AG20443 (cell line): ENCODE data around the gene GP5.

Source experiments
- DNase-seq: peaks from one replicate; pipeline ENCODE4 v3.0.0; 2012; ENCODE audit warnings: low spot score, mixed read lengths

The GP5 gene

DNA sequence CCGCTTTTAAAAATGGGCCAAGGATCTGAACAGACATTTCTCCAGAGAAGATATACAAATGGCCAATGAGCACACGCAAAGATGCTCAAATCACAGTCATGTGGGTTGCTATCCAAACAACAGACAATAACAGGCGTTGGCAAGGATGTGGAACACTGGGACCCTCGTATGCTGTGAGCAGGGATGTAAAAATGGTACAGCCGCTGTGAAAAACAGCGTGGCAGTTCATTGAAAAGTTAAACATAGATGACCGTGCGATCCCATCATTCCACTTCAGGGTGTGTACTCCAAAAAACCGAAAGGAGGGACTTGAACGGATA lies 22.9 kb downstream of the GP5 start:
- no peak for DNase-seq

DNA sequence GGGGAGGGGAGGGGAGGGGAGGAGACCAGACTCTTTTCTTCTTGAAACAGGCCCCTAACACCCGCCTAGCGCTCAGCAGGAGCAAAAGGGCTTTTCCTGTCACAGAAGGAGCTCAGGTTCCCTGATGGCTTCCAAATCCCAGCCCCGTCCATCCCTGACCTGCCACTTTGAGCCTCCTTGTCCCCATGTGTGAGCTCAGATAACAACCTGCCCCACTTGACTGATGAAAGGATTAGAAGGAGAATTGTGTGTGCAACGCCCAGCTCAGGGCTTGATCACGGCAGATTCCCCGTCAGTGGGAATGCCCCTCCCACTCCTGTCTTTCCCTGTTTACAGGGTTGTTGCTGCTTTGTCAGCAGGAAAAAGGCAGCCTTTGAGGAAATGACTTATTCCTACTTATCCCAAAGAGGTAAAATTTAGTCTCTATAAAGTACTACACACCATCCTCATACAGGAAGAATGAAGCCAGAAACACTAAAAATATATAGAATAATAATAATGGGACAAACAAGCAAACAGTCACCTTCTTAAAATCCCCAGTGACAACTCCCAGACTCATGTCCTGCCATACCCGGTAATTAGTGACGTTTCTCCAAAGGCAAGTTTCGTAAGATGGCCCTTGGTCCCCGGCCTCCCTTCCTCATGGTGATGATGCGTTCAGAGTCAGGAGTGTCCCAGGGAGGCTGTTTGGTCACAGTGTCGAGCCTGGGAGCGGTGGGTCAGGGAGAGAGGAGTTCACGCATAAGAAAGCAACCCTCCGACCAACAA lies 23.4 kb downstream of the GP5 start:
- no peak for DNase-seq

DNA sequence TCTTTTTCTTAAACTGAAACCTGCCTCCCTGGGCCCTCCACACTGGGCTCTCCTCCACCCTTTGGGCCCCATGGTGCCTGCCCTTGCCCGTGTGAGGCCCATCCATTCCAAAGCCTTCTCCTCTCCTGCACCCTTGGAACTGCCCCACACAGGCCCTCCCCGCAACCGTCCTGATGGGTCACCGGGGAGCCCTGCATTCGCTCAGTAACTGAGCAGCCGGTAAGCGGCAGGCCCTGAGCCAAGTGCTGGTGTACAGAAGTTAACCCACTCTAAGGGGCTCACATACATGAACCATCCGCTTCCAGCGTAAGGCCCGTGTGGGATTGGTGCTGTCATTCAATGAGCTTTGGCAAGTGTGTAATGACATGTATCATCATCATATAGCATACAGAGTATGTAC lies 24.1 kb downstream of the GP5 start:
- DNase-seq, result no peak

DNA sequence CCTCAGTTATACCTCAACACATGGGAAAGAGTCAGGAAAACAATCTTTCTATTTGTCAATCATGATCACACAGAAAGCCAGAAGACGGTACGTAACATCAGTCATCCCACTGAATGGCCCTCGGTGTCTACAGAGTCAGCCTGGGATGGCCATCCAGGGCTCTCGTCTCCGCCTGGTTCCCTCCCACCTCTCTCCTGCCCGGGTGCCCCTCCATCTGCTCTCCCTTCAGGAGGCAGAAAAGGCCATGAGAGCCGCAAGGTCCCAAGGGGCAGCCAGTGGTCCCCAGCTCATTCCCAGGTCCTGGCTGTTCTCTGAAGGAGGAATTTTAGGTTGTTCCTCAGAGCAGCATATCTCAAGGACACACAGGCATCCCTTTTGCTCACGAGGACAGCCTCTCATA lies 25.2 kb downstream of the GP5 start:
- DNase-seq, result no peak

DNA sequence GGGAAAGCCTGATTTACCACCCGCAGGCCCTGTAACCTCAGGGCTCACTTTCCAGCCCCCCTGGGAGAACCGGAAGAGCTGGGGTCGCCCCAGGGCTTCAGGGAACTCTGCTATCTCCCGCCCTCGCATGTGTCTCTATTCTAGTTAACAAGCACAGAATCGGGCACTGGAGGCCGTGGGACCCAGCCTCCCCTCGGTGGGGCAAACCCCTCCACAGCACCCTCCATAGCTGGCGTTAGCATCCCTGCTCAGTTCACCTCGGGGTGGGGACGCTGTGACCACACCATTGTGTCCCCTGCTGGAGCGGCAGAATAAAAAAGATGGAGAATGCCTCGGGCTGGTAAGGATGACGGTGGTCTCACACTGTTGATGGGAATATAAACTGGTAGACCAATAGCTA lies 26.0 kb downstream of the GP5 start:
- DNase-seq, result no peak

DNA sequence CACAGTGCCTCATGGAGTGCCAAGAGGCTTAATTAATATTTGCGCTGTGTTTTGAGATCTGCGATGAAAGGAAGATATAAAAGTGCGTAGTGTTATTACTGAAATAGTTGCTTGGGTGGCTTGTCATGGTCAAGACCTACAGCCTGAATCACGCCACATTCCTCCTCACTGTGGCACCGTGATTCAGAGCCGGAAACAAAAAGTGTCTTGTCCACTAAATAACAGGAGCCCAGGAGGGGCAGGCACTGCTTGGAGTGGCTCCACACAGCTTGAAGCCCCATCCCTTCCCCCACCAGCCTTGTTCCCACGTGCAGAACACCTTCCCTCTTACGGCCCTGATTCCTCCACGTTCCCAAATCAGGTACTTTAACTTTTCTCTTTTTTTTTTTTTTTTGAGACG lies 28.3 kb downstream of the GP5 start:
- no peak for DNase-seq

DNA sequence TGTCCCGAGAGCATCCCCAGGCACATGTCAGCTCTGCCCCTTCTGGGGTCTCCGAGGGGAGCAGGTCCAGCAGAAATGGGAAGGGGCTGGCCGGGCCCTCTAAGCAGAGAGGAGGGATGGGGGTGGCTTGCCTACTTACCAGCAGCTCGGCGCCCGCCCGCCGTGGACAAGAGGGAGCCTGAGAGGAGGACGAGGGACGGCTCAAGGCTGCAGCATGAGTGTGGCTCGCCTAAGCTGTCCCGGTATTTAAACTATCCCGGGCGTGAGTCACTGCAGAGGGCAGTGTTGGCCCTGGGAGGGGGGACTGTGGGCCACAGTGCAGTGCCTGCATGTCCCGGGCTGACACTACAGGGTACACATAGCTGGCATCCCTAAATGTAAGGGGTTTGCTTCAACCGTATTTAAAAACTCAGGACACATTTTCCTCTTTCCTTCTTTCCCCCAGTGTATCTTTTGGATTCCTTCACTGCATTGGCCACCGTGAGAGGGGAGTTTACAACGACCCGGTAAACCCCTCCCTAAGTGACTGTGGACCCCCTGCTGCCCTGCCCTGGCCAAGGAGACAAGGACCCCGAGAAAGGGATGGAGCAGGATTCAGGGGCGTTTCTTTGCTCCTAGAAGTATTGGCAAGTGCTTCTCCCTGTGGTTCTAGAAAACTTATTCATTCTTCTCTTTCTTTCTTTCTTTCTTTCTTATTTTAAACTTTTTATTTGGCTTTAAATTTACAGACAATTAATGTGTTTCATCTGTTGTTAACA lies 29.4 kb downstream of the GP5 start, which contains the start of gene LRRC15:
Gene LRRC15 (minus strand): TSS at position 222 of the 758 bp plus-strand sequence. CDS start 8,700 bp downstream, outside the sequence.
- DNase-seq, result peak; percentile 90

DNA sequence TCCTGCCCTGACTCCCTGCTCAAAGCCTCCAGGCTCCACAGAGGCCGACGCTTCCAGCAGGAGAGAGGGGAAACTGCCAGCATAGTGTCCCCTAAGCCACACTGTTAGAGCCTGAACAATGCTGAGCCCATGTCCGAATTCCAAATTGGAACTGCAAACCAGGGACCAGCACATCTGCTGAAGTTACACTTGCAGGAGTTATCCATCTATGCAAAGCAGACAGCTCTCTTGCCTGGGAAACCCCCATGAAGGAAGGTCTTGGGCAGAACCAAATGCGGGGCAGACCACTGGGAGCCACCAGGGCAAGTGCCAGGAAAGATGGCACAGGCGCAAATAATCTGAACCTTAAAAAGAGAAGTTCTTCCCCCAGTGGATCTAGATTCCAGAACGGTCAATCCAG lies 30.1 kb downstream of the GP5 start:
- no peak for DNase-seq

DNA sequence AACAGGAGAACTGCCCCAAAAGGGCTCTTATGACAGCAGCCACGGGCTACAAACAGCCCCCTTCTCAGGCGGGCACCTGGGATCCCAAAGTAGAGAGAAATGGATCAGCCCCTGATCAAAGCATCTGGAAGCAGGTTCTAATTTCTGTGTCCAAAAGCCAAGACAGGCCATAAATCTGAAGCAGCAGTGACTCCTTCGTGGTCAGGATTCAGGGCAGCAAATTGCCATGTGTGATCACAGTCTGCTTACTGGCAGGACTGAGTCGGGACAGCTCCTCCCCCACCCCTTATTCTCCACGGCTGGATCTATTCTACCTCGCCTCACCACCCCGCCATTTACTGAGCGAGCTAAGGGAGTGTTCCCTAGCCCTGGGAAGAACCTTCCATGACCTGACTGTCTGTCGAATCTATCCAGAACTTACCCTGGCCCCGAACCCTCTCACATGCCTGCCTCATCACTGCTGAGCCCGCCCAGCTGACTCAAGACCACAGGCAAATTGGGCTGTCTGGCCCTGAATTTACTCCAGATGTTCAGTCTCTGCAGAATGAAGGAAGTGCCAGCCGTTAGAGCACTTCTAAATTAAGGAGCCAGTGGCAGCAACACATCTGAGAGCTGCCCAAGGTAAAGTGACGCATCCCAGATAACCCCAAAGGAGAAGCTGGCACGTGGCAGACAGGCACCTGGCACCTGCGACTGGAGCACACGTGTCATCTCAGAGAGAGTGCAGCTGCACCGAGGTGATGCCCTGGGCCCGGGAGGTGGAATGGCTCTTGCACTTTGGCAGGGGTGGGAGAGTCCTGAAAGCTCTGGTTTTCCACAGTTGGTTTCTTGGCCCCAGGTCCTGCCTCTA lies 30.8 kb downstream of the GP5 start:
- DNase-seq, result peak; percentile 86

DNA sequence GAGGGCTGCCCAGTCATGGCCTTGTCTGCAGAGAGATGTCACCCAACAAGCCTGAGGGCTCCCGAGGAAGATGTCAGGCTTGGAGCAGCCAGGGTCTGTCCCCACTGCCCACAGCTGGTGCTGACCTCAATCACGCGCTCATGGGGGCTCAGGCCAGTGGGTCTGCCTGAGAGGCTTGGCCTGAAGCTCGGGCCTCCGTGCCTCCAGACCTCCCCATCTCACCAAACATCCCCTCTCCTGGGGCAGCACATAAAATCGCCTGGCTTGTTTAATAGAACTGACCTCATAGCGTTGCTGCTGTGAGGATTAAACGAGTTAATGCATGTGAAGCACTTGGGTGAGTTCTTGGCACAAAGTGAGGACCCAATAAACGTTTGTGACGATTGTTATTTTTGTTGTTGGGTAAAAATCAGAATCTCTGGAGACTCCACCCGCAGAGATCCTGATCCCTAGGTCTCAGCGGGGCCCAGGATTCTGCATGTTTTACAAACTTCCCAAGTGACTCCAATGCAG lies 33.0 kb downstream of the GP5 start:
- DNase-seq, result no peak

DNA sequence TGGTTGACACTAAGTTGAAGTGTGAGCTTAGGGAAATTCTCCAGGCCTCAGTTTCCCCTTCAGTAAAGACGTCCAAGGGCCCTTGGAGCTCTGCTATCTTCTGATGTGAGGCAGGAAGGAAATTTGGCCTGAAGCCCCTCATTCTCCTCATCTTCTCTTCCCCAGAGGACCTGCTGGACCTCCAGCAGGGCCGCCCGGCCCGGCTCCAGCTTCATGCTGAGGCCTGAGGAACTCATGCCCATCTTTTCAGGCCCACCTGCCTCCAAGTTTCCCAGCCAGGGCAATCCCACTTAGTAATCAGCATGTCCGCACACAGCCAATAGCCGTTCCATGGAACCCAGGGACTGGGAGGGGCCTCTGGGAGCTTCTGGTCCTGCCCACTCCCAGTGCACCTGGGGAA lies 33.5 kb downstream of the GP5 start:
- DNase-seq, result no peak

DNA sequence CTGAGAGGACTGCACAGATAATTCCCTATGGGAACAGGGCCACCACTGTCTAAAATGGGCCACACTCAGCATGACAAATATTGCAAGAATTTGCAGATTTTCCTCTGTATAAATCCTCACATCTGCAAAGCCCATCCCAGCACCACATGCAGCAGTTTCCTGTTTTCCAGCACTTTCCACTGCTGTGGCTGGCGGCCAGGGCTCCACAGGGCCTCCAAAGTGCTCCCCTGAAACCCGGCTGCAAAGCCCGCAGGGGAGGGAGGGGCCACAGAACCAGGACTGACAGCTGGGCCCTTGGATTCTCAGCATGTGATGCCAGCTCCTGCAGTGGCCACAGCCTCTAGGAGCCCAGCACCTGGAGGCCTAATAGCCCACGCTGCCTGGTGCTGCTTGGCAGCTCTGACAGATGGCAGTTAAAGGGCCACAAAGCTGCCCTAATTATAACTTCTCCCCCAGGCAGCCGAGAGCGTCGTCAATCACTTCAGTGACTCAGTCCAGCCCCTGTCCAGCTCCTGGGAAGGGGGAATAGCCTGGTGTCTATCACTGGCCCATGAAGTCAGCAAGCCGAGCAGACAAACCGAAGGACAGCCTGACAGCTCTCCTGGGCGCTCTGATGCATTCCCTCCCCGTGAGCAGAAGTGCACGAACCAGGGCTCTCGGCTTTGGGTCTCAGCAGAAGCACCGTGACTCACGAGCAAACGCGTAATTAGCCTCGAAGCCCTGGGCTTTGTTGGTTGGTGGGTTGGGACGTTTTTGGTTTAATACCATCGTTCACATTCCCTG lies 34.2 kb downstream of the GP5 start:
- peak; percentile 77 for DNase-seq

DNA sequence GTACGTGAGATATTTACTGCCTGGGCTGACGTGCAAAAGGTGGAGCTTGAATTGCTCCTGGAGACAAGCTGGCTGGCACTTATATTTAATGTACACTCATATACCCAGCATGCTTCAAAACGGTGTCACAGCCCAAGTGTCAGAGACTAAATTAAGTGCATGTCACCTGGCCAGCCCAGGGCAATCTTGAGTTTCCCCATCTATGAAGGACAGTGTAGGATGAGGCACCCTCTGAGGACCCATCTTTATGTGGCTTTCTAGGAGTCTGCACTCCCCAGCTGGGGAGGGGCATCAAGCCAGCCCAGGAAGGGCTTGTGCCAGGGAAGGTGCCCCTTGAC lies 34.8 kb downstream of the GP5 start:
- DNase-seq, result no peak

DNA sequence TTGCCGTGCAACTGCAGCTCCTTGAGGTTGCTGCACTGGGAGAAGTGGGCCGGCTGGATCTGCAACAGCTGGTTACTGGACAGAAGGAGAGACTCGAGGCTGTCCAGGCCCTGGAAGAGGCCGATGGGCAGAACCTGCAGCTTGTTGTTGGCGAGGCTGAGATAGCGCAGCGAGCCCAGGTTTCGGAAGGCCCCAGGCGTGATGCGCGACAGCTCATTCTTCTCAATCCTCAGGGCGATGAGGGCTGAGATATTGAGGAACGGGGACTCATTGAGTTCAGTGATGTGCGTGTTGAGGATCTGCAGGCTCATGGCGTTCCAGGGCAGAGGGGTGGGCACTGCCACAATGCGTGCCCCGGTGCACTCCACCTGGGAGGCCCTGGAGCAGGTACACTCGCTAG lies 38.5 kb downstream of the GP5 start:
- no peak for DNase-seq

DNA sequence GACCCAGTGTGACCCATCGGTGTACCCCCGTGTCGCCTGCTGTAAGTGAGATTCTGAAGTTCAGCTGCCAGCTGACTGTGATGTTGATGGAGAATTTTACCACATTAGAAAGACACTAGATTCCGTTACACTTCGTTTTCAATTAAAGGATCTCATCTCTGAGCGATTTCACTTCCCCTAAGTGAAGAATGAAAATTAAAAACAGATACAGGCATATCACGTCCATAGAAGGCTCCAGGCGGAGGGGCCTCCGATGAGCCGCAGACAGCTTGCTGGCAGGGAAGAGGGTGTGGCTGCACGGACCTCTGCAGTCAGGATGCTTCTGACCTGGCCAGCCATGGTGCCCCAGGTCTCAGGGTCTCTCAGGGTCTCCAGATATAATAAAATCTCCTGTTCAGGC lies 41.4 kb downstream of the GP5 start:
- no peak for DNase-seq

DNA sequence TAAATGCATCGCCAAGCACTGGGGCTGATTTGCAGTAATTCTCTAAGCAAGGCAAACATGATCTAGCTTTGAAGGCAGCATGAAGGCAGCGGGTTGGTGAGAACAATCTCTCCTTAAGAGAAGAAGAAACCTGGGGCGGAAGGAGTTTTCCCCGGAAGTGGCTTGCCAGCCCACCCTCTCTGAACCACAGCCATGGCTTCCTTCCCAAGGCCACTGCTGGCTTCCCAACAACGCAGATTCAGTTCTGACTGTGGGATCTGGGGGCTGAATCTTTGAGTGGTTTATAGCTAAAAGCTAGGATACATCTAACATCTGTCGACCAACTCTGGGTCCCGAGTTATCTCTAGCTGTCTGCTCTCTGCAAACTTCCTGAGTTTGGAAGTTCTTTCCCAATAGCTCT lies 43.7 kb downstream of the GP5 start:
- no peak for DNase-seq

DNA sequence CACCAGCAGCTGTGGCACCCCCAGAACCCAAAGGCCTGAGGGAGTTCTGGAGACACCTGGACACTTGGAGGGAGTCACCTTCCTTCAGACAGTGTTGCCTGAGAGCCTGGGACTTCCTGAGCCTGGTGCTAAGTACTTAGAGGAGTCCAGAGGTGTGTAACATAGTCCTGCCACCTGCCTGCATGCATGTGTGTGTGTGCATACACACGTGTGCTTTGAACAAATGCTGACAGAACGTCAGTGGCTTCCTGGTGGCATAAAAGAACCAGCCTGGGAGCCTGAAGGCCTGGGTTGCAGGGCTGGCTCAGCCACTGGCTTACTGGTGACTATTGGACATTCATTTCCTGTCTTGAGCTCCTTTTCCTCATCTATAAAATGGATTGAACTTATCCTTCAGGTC lies 44.8 kb downstream of the GP5 start:
- no peak for DNase-seq

DNA sequence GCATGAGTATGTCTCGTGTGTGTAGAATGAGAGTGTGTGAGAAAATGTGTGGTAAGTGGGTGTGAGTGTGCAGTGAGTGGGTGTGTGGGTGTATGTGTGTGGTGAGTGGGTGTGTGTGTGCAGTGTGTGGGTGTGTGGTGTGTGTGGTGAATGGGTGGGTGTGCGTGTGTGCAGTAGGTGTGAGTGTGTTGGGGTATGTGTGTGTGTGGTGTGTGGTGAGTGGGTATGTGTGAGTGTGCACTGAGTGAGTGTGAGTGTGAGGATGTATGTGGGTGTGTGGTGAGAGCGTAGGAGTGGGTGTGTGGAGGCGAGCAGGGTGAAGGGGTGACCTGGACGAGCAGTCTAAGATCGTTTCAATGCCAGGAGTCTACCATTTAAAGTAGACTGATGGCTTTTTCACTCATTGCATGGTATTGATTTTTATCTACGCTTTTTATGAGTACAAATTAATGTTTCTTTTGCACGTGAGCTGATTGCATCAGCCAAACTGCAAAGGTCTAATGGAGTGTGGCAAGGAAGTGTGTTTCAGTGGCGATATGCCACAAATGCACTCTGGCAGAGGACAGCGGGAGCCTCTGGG lies 46.3 kb downstream of the GP5 start:
- no peak for DNase-seq

DNA sequence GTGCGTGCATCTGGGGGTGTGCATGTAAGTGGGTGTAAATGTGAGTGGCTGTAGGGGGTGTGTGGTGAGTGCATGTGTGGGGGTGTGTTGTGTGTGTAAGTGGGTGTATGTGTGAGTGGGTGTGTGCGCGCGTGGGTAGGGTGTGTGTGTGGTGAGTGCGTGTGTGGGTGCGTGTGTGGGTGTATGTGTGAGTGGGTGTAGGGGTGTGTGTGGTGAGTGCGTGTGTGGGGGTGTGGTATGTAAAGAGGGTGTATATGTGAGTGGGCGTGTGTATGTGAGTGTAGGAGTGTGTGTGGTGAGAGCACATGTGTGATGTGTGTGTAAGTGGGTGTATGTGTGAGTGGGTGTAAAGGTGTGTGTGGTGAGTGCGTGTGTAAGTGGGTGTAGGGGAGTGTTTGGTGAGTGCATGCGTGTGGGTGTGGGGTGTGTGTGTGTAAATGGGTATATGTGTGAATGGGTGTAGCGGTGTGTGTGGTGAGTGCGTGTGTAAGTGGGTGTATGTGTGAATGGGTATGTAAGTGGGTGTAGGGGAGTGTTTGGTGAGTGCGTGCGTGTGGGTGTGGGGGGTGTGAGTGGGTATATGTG lies 47.0 kb downstream of the GP5 start:
- DNase-seq, result no peak

DNA sequence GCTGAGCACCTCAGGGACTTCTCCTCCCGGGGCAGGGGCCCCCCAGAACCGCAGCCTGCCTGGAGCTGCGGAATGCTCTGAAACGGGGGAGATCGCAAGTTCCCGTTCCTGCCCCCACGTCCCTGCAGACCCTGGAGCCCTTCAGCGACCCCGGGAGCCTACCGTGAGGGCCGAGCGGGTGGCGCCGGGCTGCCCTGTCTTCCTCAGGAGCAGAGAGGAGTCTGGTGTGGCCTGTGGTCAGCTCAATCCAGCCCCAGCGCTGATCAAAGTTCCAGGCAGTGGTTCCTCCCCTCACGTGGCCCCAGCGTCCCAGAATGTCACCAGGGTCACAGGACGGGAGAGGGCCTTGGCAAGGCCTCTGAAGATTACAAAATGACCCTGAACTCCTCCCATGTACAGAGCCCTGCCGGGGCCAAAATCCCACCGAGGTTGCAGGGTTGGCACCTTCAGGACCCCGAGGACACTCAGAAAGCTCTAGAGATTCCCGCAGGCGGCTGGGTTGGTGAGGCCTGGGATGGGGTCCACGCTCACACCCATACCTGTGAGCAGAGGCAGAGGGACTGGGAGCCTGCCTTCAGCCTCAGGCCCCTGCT lies 47.9 kb downstream of the GP5 start, which contains the start of gene CPN2:
Gene CPN2 (minus strand): TSS at position 249 of the 593 bp plus-strand sequence. CDS start 8,626 bp downstream, outside the sequence.
- no peak for DNase-seq

DNA sequence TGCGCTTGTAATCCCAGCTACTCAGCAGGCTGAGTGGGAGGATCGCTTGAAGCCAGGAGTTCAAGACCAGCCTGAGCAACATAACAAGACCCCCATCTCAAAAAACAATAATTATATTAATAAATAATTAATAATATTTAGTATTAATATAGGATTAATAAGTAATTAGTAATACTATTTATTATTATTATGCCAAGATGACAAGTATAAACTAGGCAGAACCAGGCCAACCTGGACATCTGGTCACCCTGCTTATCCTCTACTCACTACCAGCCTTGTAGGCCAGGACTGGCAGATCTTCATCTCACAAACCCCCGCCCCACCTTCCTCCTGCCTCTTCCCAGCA lies 48.4 kb downstream of the GP5 start:
- DNase-seq, result no peak
